ENCODE results near the gene ZNF57.
"Not testable (repeated sequence)": the region's sequence is repeated elsewhere in the genome, so short reads cannot be mapped to it uniquely, and the experiment has no call there.

The ZNF57 gene
- total RNA-seq: 9.1 to 10.1 reads per million in 2 donors

- peak; percentile 80 for DNase-seq
Observed at GRCh38 chr19:2900296-2901252, at the start of gene ZNF57. Gene ZNF57 (plus strand): TSS chr19:2900928. CDS start chr19:2901046, 118 bp downstream.

GRCh38 chr19:2852598-2852997, 48.1 kb upstream of the ZNF57 start:
- no peak for DNase-seq

- DNase-seq: no peak
Observed at GRCh38 chr19:2853015-2853606, 47.6 kb upstream of the ZNF57 start.

- DNase-seq: no peak
Observed at GRCh38 chr19:2854849-2855248, 45.9 kb upstream of the ZNF57 start.

GRCh38 chr19:2856457-2857050, 44.2 kb upstream of the ZNF57 start:
- no peak for DNase-seq

GRCh38 chr19:2858864-2859263, 41.9 kb upstream of the ZNF57 start:
- no peak for DNase-seq

- DNase-seq: no peak
Observed at GRCh38 chr19:2863816-2864215, 36.9 kb upstream of the ZNF57 start.

- no peak for DNase-seq
Observed at GRCh38 chr19:2865334-2866100, 35.2 kb upstream of the ZNF57 start.

GRCh38 chr19:2866495-2867024, 34.2 kb upstream of the ZNF57 start:
- DNase-seq: no peak

- DNase-seq: no peak
Observed at GRCh38 chr19:2867025-2867991, 33.4 kb upstream of the ZNF57 start, which contains the start of gene ZNF556. Gene ZNF556 (plus strand): TSS chr19:2867335. CDS start chr19:2867422, 87 bp downstream.

- no peak for DNase-seq
Observed at GRCh38 chr19:2869618-2870017, 31.1 kb upstream of the ZNF57 start.

- DNase-seq: not testable (repeated sequence)
Observed at GRCh38 chr19:2872175-2872574, 28.6 kb upstream of the ZNF57 start.

- no peak for DNase-seq
Observed at GRCh38 chr19:2877398-2878331, 23.1 kb upstream of the ZNF57 start.

GRCh38 chr19:2883686-2884439, 16.9 kb upstream of the ZNF57 start:
- DNase-seq: no peak

GRCh38 chr19:2885736-2886135, 15.0 kb upstream of the ZNF57 start:
- no peak for DNase-seq

GRCh38 chr19:2887391-2887914, 13.3 kb upstream of the ZNF57 start:
- DNase-seq: no peak

- DNase-seq: no peak
Observed at GRCh38 chr19:2888731-2889224, 11.9 kb upstream of the ZNF57 start.

- not testable (repeated sequence) for DNase-seq
Observed at GRCh38 chr19:2890531-2890930, 10.2 kb upstream of the ZNF57 start.

- no peak for DNase-seq
Observed at GRCh38 chr19:2896694-2897093, 4.0 kb upstream of the ZNF57 start.

Measured in activated gamma-delta T cell (primary cell).